PC-9 (cell line): ENCODE results near the gene TLR2. TPM values are rescaled to one million over a fixed set of nuclear protein-coding genes. Genes with fewer than 3 reads are reported as not detected.

Experiments
- BruUV-seq: library from RNA; stranded (reverse); fragments of 400-500 nt; replicated peaks from 2 replicates; lab custom pipeline; 2021; lab: Mats Ljungman, UMichigan
- CTCF ChIA-PET: fragments of 300-600 bp; sonication (Branson Sonifier 250); formaldehyde crosslinking; loops from one replicate; lab custom pipeline; 2022; ENCODE audit warnings: antibody characterized with exemption; lab: Charles Lee
- POLR2A ChIA-PET: fragments of 300-600 bp; sonication (Branson Sonifier 250); formaldehyde crosslinking; loops from one replicate; lab custom pipeline; 2022; ENCODE audit warnings: antibody characterized with exemption; ENCODE audit not compliant: unreplicated experiment; lab: Charles Lee
- DNase-seq, 2 experiments: peaks; one replicate each; pipeline versions ENCODE4 v3.0.0 to v3.0.0-alpha.2; 2015 to 2022; ENCODE audit warnings: mixed read lengths in 1 of 2
- H2AFZ ChIP-seq: fragments of 200-600 bp; sonication (generic); 2 replicates; pipeline ENCODE4 v1.8.1; 2017; ENCODE audit warnings: antibody characterized with exemption
- H3F3A ChIP-seq: fragments of 200-600 bp; sonication (generic); 2 replicates; pipeline ENCODE4 v1.8.1; 2017; ENCODE audit warnings: antibody characterized with exemption, mild to moderate bottlenecking, low read depth; ENCODE audit not compliant: insufficient read depth
- H3K27ac ChIP-seq: fragments of 200-600 bp; sonication (generic); 2 replicates; pipeline ENCODE4 v1.6.1; 2016; ENCODE audit warnings: mixed run types
- H3K27me3 ChIP-seq: fragments of 200-600 bp; sonication (generic); 2 replicates; pipeline ENCODE4 v1.6.1; 2016; ENCODE audit warnings: low read depth, mixed run types; ENCODE audit not compliant: insufficient read depth
- H3K36me3 ChIP-seq: fragments of 200-600 bp; sonication (generic); 2 replicates; pipeline ENCODE4 v1.6.1; 2016; ENCODE audit warnings: low read depth, mixed run types
- H3K4me1 ChIP-seq: fragments of 200-600 bp; sonication (generic); replicated peaks from 2 replicates; pipeline ENCODE4 v1.6.1; 2016; ENCODE audit warnings: mixed run types; ENCODE audit not compliant: insufficient read depth
- H3K4me2 ChIP-seq: fragments of 200-600 bp; sonication (generic); 2 replicates; pipeline ENCODE4 v1.6.1; 2017; ENCODE audit warnings: mixed run types
- H3K4me3 ChIP-seq: fragments of 200-600 bp; sonication (generic); 2 replicates; pipeline ENCODE4 v1.6.1; 2016; ENCODE audit warnings: mixed run types
- H3K79me2 ChIP-seq: fragments of 200-600 bp; sonication (generic); 2 replicates; pipeline ENCODE4 v1.6.1; 2017; ENCODE audit warnings: low read depth, mixed run types
- H3K9me2 ChIP-seq: fragments of 200-600 bp; sonication (generic); 2 replicates; pipeline ENCODE4 v1.8.1; 2017; ENCODE audit warnings: mild to moderate bottlenecking; ENCODE audit not compliant: insufficient read depth
- H3K9me3 ChIP-seq: fragments of 200-600 bp; sonication (generic); 2 replicates; pipeline ENCODE4 v1.8.1; 2016; ENCODE audit warnings: low read depth; ENCODE audit not compliant: insufficient read depth
- H4K20me1 ChIP-seq: fragments of 200-600 bp; sonication (generic); 2 replicates; pipeline ENCODE4 v1.8.1; 2017; ENCODE audit not compliant: insufficient read depth
- EZH2 ChIP-seq: fragments of 200-600 bp; sonication (generic); IDR thresholded peaks from 2 replicates; pipeline ENCODE4 v1.8.0; 2017; ENCODE audit warnings: antibody characterized with exemption, low read depth
- intact Hi-C: fragments of 100-400 bp; cut with micrococcal nuclease; formaldehyde crosslinking; loops from one replicate; pipeline ENCODE4 v1.10.0; 2022; ENCODE audit not compliant: unreplicated experiment
- total RNA-seq: library from RNA; stranded (reverse); gene quantifications from 2 replicates; pipeline ENCODE4 v1.2.3, GENCODE V29; 2021
- TF ChIP-seq, protein P1 (sequence below): fragments of 200-600 bp; sonication (generic); conservative IDR thresholded peaks from 2 replicates; pipeline ENCODE4 v1.6.1; 2017; ENCODE audit warnings: mixed run types, antibody characterized with exemption, mild to moderate bottlenecking, moderate library complexity

TLR2 gene
- total RNA-seq, 1 experiment from 2014 or later = 1.1 TPM

GRCh38 chr4:153669838-153670237 is 14.2 kb upstream of the TLR2 start:
- H3K9me2 ChIP-seq = no peaks in the 10 kb centered on the region
- CTCF ChIA-PET = interaction anchor here (0.7 kb wide), 1 partner anchor 1179 kb away, joined by 3 read pairs; no protein-coding TSS in a partner anchor
- no peak for DNase-seq
- H3K27me3 ChIP-seq = no peaks in the 10 kb centered on the region
- H3K79me2 ChIP-seq = no peaks in the 10 kb centered on the region
- no peaks in the 10 kb centered on the region for H3K9me3 ChIP-seq
- POLR2A ChIA-PET = no interaction called here
- BruUV-seq = no TSS peak
- no peak overlapping the region for H3K4me3 ChIP-seq
- no peak overlapping the region for H3K4me2 ChIP-seq
- no peaks in the 10 kb centered on the region for H4K20me1 ChIP-seq
- no peak for TF ChIP-seq EZH2
- TF ChIP-seq, protein P1, sequence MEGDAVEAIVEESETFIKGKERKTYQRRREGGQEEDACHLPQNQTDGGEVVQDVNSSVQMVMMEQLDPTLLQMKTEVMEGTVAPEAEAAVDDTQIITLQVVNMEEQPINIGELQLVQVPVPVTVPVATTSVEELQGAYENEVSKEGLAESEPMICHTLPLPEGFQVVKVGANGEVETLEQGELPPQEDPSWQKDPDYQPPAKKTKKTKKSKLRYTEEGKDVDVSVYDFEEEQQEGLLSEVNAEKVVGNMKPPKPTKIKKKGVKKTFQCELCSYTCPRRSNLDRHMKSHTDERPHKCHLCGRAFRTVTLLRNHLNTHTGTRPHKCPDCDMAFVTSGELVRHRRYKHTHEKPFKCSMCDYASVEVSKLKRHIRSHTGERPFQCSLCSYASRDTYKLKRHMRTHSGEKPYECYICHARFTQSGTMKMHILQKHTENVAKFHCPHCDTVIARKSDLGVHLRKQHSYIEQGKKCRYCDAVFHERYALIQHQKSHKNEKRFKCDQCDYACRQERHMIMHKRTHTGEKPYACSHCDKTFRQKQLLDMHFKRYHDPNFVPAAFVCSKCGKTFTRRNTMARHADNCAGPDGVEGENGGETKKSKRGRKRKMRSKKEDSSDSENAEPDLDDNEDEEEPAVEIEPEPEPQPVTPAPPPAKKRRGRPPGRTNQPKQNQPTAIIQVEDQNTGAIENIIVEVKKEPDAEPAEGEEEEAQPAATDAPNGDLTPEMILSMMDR = no peak
- no peaks in the 10 kb centered on the region for H3K4me1 ChIP-seq
- no peaks in the 10 kb centered on the region for H3F3A ChIP-seq
- no peak overlapping the region for H2AFZ ChIP-seq
- no peak overlapping the region for H3K27ac ChIP-seq
- intact Hi-C loops = no loop called here
- H3K36me3 ChIP-seq = no peaks in the 10 kb centered on the region

GRCh38 chr4:153676486-153676885 is 7.6 kb upstream of the TLR2 start:
- CTCF ChIA-PET = no interaction called here
- Histone ChIP-seq H4K20me1 (no peaks in the 10 kb centered on the region), H3K27ac (no peak overlapping the region), H3K4me2 (no peak overlapping the region), H3K79me2 (no peaks in the 10 kb centered on the region), H2AFZ (no peak overlapping the region), H3K27me3 (no peaks in the 10 kb centered on the region), H3K9me3 (no peaks in the 10 kb centered on the region; the same call in 1 of the 2 replicates), H3K4me1 (no peaks in the 10 kb centered on the region), H3F3A (no peaks in the 10 kb centered on the region), H3K9me2 (no peaks in the 10 kb centered on the region), H3K36me3 (no peaks in the 10 kb centered on the region), H3K4me3 (no peak overlapping the region)
- TF ChIP-seq, protein P1 = no peak
- TF ChIP-seq EZH2 = no peak
- no TSS peak for BruUV-seq
- intact Hi-C loops = no loop called here
- POLR2A ChIA-PET = no interaction called here
- DNase-seq = no peak

DNA sequence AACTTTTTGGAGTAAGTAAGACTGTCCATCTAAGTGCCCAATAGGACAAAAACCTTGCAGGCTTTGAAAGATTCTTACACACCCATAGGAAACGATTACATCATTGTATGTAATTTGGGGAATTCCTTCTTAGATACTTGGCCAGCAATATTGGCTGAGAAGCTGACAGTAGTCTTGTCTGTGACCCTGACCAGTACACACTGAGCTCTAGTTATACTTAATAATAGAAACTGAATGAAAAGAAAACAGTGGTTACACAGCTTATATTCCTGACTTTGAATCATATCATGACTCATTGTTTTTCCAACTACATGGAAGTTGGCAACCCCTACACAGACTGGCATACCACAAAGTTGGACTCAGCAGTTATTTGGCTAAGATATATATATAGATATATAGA is 7.1 kb upstream of the TLR2 start:
- BruUV-seq = no TSS peak
- CTCF ChIA-PET = no interaction called here
- Histone ChIP-seq H3K9me3 (no peaks in the 10 kb centered on the region; the same call in 1 of the 2 replicates), H3K4me2 (no peak overlapping the region), H3K4me1 (no peaks in the 10 kb centered on the region), H3K27ac (no peak overlapping the region), H3K4me3 (no peak overlapping the region), H3F3A (no peaks in the 10 kb centered on the region), H4K20me1 (no peaks in the 10 kb centered on the region), H3K27me3 (no peaks in the 10 kb centered on the region), H2AFZ (no peak overlapping the region), H3K36me3 (no peaks in the 10 kb centered on the region), H3K9me2 (no peaks in the 10 kb centered on the region), H3K79me2 (no peaks in the 10 kb centered on the region)
- TF ChIP-seq, protein P1 = no peak
- TF ChIP-seq EZH2 = no peak
- POLR2A ChIA-PET = no interaction called here
- DNase-seq = no peak
- intact Hi-C loops = no loop called here
